Measurements from ENCODE around the gene TEX264. TPM values are rescaled to one million over a fixed set of nuclear protein-coding genes. Genes with fewer than 3 reads are reported as not detected.

Gene TEX264
- total and polyA plus RNA-seq, 2 of the 13 experiments (the other 11 are each of a cell fraction or from before 2014, with no cell fraction given): 35.2 to 52.1 TPM

DNA sequence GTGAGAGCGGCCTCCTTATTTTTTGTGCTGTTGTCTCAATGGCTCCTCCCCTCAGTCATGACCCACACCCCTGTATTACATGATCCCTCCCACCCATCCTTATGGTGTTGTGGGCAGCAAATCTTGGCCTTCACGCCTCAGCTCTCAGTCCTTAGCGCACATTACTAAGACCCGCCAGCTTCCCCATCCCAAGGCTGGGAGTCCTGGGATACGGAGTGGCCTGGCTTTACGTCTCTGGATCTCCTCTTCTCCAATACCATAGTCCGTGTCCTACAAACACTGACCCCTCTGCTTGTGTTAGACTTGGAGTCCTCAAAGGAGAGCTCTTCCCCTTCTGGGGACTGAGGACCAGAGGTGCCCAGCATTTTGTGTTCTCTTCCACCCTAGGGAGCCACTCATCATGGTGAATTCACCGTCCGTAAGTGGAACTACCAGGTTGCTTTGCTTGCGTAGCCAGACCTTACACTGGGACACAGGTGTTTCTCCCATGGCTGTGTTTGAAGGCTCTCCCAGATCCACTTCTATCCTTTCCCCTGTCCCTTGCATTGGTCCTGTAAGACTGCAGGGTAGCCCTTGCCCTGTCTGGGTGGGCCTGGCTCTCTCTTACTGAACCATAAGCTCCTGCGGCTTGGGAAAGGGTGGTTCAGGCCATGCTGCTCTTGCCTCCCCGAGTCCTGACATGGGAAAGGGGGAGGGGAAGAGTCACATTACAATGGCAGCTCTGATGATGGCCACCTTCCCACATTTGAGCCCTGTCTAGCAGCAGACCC is 49.4 kb downstream of the TEX264 start:
- DNase-seq (ENCODE audit: low spot score) (no peak), FAIRE-seq (no peak), ATAC-seq (no peak)
- 69% methylated on average over 12 of the region's 12 CpGs for WGBS (ENCODE audit: low lambda C conversion rate)
- ChIA-PET CTCF (ENCODE audit: low intra/inter-chr PET ratio, low total read pairs) (interaction anchor here (1.7 kb wide), 1 partner anchor 79 kb away, joined by 5 read pairs; no protein-coding TSS in a partner anchor), POLR2A (no interaction called here)
- Histone ChIP-seq H3K79me2 (ENCODE audit: insufficient read depth, low read length) (no peaks in the 10 kb centered on the region), H2AFZ (ENCODE audit: low read length) (no peak overlapping the region), H3K4me1 (ENCODE audit: insufficient read depth, low read length) (peaks cover 12% of the 10 kb centered on the region), H3K36me3 (replicated peaks in 1 of 2; ENCODE audit: control insufficient read depth in 1 of 2, insufficient read depth in 2 of 2, low read length in 2 of 2) (no peaks in the 10 kb centered on the region), H3K9me3 (ENCODE audit: low read length) (no peaks in the 10 kb centered on the region), H3K4me3 (replicated peaks in 1 of 3; ENCODE audit: insufficient read depth in 1 of 3, low read depth in 2 of 3, low read length in 3 of 3) (no peak overlapping the region), H3K27me3 (ENCODE audit: control insufficient read depth in 1 of 2, insufficient read depth in 2 of 2, low read length in 2 of 2) (peaks cover 0 to 2% of the 10 kb centered on the region in 2 experiments; a peak in 1 of 5 replicates), H3K9ac (ENCODE audit: insufficient read depth, low read depth, low read length) (no peak overlapping the region), H3K27ac (ENCODE audit: extremely low read length, insufficient read depth, low read length) (no peak overlapping the region), H4K20me1 (ENCODE audit: insufficient read depth, low read length) (no peaks in the 10 kb centered on the region), H3K4me2 (ENCODE audit: low read depth, low read length) (no peak overlapping the region)
- no TSS peak for BruUV-seq (replicated peaks)
- TF ChIP-seq FOXP1 (IDR thresholded peaks at IDR 0.05): no peak
- no peak for TF ChIP-seq FOXP1 (CRISPR knock-in tag; IDR thresholded peaks at IDR 0.05)
- TF ChIP-seq, protein P1, sequence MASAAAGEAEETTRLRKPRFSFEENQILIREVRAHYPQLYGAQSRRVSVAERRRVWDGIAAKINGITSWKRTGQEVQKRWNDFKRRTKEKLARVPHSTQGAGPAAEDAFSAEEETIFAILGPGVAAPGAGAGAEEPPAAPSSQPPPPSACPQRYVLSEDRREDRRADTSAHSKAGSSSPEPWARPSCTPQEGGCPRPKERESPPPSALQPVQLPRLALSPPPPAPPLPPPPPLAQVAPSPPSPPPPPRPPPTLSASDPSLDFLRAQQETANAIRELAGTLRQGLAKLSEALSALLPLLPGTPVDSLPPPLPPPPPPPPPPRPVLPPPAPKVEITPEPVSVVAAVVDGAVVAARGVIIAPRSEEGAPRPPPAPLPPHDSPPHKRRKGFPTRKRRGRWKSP (CRISPR knock-in tag; IDR thresholded peaks at IDR 0.05): no peak
- TF ChIP-seq, protein P2, sequence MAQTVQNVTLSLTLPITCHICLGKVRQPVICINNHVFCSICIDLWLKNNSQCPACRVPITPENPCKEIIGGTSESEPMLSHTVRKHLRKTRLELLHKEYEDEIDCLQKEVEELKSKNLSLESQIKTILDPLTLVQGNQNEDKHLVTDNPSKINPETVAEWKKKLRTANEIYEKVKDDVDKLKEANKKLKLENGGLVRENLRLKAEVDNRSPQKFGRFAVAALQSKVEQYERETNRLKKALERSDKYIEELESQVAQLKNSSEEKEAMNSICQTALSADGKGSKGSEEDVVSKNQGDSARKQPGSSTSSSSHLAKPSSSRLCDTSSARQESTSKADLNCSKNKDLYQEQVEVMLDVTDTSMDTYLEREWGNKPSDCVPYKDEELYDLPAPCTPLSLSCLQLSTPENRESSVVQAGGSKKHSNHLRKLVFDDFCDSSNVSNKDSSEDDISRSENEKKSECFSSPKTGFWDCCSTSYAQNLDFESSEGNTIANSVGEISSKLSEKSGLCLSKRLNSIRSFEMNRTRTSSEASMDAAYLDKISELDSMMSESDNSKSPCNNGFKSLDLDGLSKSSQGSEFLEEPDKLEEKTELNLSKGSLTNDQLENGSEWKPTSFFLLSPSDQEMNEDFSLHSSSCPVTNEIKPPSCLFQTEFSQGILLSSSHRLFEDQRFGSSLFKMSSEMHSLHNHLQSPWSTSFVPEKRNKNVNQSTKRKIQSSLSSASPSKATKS (CRISPR knock-in tag; IDR thresholded peaks at IDR 0.05): no peak
- TF ChIP-seq NPAS2 (CRISPR knock-in tag; IDR thresholded peaks at IDR 0.05; ENCODE audit: borderline replicate concordance): no peak
- no peak for TF ChIP-seq ZNF24 (IDR thresholded peaks at IDR 0.05)
- TF ChIP-seq EHMT2 (IDR thresholded peaks at IDR 0.05; ENCODE audit: borderline replicate concordance, low read depth, low read length): no peak
- TF ChIP-seq ZFAT (CRISPR knock-in tag; conservative IDR thresholded peaks at IDR 0.05): no peak
- in situ Hi-C loops (cut with HindIII; ENCODE audit: extremely low pct_ligation_motif_present, low pct_unique_long_range_greater_than_20kb) (no loop called here), intact Hi-C loops (cut with micrococcal nuclease; ENCODE audit: unreplicated experiment) (no loop called here)
